ENCODE data around the gene FOXL3.

DNA sequence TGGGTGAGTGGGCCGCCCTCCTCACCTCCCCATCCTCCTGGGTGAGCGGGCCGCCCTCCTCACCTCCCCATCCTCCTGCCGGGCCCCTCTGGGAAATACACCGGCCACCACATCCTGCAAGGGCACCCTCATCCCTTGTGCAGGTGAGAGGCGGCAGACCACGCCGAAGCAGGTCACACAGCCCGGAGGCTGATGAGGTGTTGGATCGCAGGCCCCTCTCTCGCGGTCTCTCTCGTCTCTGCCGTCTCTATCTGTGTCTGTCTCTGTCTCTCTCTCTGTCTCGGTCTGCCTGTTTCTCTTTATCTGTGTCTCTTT lies 30.8 kb upstream of the FOXL3 start:
- TF ChIP-seq, protein P1, sequence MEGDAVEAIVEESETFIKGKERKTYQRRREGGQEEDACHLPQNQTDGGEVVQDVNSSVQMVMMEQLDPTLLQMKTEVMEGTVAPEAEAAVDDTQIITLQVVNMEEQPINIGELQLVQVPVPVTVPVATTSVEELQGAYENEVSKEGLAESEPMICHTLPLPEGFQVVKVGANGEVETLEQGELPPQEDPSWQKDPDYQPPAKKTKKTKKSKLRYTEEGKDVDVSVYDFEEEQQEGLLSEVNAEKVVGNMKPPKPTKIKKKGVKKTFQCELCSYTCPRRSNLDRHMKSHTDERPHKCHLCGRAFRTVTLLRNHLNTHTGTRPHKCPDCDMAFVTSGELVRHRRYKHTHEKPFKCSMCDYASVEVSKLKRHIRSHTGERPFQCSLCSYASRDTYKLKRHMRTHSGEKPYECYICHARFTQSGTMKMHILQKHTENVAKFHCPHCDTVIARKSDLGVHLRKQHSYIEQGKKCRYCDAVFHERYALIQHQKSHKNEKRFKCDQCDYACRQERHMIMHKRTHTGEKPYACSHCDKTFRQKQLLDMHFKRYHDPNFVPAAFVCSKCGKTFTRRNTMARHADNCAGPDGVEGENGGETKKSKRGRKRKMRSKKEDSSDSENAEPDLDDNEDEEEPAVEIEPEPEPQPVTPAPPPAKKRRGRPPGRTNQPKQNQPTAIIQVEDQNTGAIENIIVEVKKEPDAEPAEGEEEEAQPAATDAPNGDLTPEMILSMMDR (IDR thresholded peaks at IDR 0.05 in 4 of 5, conservative IDR thresholded peaks at IDR 0.05 in 1 of 5) = no peak
- TF ChIP-seq POLR2A (IDR thresholded peaks at IDR 0.05) = no peak
